HG03064 (cell line): ENCODE measurements around the gene CNIH2.

Source experiments
- ATAC-seq: cut with Tn5 transposase; IDR thresholded peaks from one replicate; pipeline ENCODE4 v1.9.1; 2021; ENCODE audit warnings: low read depth; ENCODE audit not compliant: unreplicated experiment

The CNIH2 gene

GRCh38 chr11:66327171-66328030, 49.4 kb downstream of the CNIH2 start:
- ATAC-seq = no peak

GRCh38 chr11:66328031-66328301, 50.0 kb downstream of the CNIH2 start:
- ATAC-seq = no peak

GRCh38 chr11:66328302-66329144, 50.5 kb downstream of the CNIH2 start:
- no peak for ATAC-seq

GRCh38 chr11:66329165-66329673, 51.2 kb downstream of the CNIH2 start:
- ATAC-seq = no peak

GRCh38 chr11:66330931-66331330, 53.0 kb downstream of the CNIH2 start:
- no peak for ATAC-seq

- no peak for ATAC-seq
Observed at GRCh38 chr11:66331542-66332370, 53.8 kb downstream of the CNIH2 start.

GRCh38 chr11:66332371-66333219, 54.6 kb downstream of the CNIH2 start:
- no peak for ATAC-seq

GRCh38 chr11:66333220-66333877, 55.4 kb downstream of the CNIH2 start:
- ATAC-seq = no peak
